ENCODE data around the gene SPOP. TPM values are rescaled to one million over a fixed set of nuclear protein-coding genes. Genes with fewer than 3 reads are reported as not detected.

SPOP gene
- total and polyA plus RNA-seq, 9 of the 15 experiments (the other 6 are each of a cell fraction or from before 2014, with no cell fraction given), result 34.2 to 65.9 (median 39.7) TPM

- TF ChIP-seq NR2C2 (CRISPR knock-in tag; IDR thresholded peaks at IDR 0.05) (no peak), NR2C2 (tag; IDR thresholded peaks at IDR 0.05) (no peak), ZBTB49 (CRISPR knock-in tag; IDR thresholded peaks at IDR 0.05; ENCODE audit: borderline replicate concordance) (no peak), NRF1 (conservative IDR thresholded peaks at IDR 0.05 in 1 of 2, IDR thresholded peaks at IDR 0.05 in 1 of 2) (0 out of 4 replicates have a peak, but pooled peaks of 1 of the 2 experiments have one; percentile 7), PHF8 (IDR thresholded peaks at IDR 0.05; ENCODE audit: borderline replicate concordance, low read length) (peak; percentile 27; the same call in 1 of the 2 replicates), ARID1B (IDR thresholded peaks at IDR 0.05) (0 out of 2 replicates have a peak, but pooled peaks have one; percentile 2), NKRF (IDR thresholded peaks at IDR 0.05; ENCODE audit: borderline replicate concordance) (no peak), TEAD4 (IDR thresholded peaks at IDR 0.05; ENCODE audit: low read length) (no peak), TEAD4 (CRISPR knock-in tag; IDR thresholded peaks at IDR 0.05; ENCODE audit: borderline replicate concordance) (no peak), U2AF2 (optimal IDR thresholded peaks at IDR 0.05; ENCODE audit: low read depth, low read length) (no peak), KAT7 (CRISPR knock-in tag; IDR thresholded peaks at IDR 0.05; ENCODE audit: borderline replicate concordance) (no peak), ZC3H4 (CRISPR knock-in tag; IDR thresholded peaks at IDR 0.05; ENCODE audit: borderline replicate concordance) (peak; percentile 75; the same call in 1 of the 2 replicates), ZBTB2 (IDR thresholded peaks at IDR 0.05) (0 out of 2 replicates have a peak, but pooled peaks have one; percentile 31), CBX5 (IDR thresholded peaks at IDR 0.05; ENCODE audit: borderline replicate concordance, low read depth) (no peak), ZNF354B (CRISPR knock-in tag; IDR thresholded peaks at IDR 0.05) (no peak), RAD21 (CRISPR knock-in tag; conservative IDR thresholded peaks at IDR 0.05 in 1 of 2, IDR thresholded peaks at IDR 0.05 in 1 of 2) (no peak), FOXJ2 (tag; IDR thresholded peaks at IDR 0.05) (no peak)
Measured at GRCh38 chr17:49576917-49577649, 100.8 kb downstream of the SPOP start (continued).
